ENCODE results near the gene ZNF782.
"Not testable (repeated sequence)": the region's sequence is repeated elsewhere in the genome, so short reads cannot be mapped to it uniquely, and the experiment has no call there.

Gene ZNF782

DNA sequence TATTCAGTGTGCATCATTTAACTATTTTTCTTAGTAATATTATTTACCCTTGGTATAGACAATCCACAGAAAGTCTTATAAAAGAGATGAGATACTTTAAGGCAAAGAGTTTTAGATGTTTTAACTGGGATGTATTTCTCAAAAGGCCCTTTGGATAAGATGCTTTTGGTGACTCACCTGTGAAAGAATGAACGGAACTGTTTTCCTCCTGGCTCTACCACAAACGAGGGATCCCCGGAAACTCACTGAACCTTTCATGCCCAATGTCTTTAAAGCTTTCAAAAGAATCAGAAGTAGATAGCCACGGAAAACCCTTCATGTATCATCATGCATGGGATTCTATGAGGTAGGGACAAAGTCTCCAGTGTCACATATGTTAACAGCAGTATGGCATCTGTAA lies 1.6 kb downstream of the ZNF782 start:
- DNase-seq, result no peak

DNA sequence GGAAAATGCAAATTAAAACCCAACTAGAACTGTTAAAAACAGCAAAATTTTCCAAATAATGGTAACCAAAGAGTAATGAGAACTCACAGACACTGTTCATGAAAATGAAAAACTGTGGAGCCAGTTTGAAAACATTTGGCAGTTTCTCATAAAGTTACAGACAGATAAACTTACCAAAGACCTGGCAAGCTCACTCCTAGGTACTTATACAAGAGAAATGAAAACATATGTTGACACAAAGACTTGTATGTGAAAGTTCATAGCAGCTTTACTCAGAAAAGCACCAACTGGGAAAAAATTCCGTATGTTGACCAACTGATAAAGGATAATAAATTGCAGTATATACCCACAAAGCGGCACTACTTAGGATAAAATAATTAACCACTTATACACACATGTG lies 10.3 kb downstream of the ZNF782 start:
- no peak for DNase-seq

DNA sequence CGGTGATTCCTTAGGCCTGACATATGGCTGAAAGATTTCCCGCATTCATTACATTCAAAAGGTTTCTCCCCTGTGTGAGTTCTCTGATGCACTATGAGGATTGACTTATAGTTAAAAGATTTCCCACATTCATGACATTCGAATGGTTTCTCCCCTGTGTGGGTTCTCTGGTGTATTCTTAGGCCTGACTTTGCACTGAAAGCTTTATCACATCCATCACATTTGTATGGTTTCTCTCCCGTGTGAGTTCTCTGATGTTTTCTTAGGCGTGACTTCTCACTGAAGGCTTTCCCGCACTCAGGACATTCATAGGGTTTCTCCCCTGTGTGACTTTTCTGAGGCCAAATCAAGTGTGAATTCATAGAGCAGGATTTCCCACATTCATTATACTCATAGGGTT lies 35.8 kb downstream of the ZNF782 start:
- no peak for DNase-seq

DNA sequence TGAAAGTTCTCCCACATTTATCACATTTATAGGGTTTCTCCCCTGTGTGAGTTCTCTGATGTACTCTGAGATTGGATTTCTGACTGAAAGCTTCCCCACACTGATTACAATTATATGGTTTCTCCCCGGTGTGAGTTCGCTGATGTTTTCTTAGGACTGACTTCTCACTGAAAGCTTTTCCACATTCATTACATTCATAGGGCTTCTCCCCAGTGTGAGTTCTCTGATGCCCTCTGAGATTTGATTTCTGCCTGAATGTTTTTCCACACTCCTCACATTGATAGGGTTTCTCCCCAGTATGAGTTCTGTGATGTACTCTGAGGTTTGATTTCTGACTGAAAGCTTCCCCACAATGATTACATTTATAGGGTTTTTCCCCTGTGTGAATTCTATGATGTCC lies 36.3 kb downstream of the ZNF782 start:
- no peak for DNase-seq

DNA sequence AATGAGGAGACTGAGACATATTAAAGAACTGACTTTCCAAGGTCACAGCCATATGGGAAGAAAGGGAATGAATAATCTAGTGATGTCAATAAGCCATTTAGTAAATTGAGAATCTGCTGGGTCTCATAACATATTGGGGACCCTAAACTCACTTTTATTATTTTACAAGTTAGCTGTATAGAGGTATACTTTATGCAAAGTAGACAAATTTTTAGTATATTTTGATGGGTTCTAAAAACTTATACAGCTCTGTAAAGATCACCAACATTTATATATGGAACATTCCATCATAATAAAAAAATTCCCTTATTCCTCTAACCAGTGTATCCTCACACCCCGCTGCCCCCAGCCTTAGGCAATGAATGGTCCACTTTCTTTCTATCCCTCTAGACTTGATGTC lies 40.7 kb downstream of the ZNF782 start:
- DNase-seq, result no peak

DNA sequence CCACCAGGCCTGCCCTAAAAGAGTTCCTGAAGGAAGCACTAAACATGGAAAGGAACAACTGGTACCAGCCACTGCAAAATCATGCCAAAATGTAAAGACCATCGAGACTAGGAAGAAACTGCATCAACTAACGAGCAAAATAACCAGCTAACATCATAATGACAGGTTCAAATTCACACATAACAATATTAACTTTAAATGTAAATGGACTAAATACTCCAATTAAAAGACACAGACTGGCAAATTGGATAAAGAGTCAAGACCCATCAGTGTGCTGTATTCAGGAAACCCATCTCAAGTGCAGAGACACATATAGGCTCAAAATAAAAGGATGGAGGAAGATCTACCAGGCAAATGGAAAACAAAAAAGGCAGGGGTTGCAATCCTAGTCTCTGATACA lies 55.4 kb downstream of the ZNF782 start:
- DNase-seq, result not testable (repeated sequence)

DNA sequence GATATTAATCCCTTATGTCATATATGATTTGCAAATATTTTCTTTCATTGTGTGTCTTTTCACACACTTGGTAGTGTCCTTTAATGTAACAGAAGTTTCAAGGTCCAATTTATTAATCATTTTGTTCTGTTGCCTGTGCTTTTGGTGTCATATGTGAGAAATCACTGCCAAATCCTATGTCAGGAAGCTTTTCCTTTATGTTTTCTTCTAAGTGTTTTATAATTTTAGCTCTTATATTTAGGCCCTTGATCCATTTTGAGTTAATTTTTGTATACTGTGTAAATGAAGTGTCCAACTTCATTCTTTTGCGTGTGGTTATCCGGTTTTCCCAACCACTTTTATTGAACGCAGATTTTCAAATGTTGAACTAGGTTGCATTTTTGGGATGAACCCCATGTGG lies 70.3 kb downstream of the ZNF782 start:
- DNase-seq, result no peak

DNA sequence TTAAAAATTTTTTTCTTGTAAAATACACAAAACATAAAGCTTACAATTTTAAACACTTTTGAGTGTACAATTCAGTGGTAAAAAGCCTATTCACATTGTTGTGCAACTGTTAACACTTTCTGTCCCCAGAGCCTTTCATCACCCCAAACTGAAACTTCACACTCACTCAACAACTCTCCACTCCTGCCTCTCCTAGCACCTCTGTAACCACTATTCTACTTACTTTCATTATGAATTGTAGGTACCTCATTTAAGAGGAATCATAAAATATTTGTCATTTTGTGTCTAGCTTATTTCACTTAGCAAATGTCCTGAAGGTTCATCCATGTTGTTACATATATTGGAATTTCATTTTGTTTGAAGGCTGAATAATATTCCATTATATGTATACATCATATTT lies 72.1 kb downstream of the ZNF782 start:
- no peak for DNase-seq

DNA sequence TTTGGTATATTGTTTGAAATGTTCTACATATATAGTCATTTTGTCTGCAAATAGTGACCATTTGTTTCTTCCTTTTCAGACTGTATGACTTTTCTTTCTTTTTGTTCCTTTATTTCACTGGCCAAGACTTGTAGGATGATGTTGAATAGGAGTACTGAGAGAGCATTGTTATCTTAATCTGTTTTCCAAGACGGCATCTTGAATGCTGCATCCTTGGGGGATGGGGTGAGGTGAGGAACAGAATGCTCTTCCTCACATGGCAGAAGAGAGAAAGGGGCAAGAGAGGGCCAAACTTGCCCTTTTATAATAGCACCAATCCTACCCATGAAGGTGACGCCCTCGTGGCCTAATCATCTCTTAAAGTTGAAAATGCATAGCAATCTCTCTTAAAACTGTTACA lies 72.8 kb downstream of the ZNF782 start:
- DNase-seq, result no peak

DNA sequence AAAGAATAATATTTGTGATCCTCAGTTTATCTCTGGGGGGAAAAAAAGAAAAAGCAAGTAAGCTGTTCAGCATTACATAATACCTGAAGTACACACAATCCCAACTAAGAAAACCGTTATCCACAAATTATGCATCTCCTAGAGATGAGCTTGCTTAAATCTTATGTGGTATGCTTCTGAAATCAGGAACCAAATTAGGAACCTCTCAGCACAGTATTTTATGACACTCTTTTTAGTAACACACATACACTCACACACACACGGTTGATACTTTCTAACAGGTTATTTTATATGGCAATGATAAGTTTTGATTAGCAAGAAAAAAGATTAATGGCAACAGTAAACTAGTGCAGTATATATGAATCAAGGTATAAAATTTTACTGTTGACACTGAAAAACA lies 75.2 kb downstream of the ZNF782 start:
- DNase-seq, result no peak

DNA sequence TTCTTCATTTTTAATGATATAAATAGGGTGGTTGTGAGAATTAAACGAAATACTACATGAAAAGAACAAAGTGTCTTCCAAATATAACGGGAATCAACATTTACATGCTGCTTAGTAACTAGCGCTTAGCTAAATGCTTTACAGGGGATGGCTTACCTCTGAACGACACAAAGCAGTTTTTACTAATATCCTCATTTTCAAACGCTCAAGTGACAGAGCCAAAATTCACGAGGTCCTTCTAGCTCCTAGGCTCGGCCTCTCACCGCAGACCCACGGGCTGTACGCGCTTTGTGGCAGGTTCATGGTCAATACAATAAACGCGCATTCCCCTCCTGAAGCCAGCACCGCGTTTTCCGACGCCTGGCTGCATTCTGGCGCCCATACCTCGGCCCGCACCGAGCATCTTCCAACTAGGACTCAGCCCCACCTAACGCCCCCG lies 76.9 kb downstream of the ZNF782 start:
- DNase-seq, result no peak

DNA sequence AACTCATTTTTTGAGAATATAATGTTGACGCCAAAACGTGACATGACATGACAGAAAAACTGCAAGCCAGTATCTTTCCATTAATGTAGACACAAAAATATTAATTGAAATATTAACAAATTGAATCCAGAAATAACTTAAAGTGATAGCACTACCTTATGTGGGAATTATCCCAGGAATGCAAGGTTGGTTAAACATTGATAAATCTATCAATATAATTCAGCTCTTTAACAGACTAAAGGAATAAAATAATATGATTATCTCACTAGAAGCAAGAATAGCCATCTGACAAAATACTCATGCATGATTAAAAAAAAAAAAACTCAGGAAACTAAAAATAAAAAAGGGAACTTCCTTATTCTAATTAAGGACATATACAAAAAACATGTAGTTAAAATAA lies 83.2 kb downstream of the ZNF782 start:
- DNase-seq, result no peak

DNA sequence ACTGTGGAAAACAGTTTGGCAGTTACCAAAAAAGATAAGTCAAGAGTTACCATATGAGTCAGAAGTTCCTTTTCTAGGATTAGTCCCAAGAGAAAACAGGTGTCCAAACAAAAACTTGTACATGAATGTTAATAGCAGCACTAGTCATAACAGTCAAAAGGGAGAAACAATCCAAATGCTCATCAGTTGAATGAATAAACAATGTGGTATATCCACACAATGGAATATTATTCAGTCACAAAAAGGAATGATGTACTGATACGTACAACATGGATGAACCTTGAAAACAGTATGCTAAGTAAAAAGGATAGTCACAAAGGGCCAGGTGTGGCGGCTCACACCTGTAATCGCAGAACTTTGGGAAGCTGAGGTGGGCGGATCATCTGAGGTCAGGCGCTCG lies 84.3 kb downstream of the ZNF782 start:
- DNase-seq, result no peak

Measured in NCI-H187 treated with DMSO at 0.1 percent for 48 hours (cell line).